SK-N-SH (cell line): Measurements from ENCODE around the gene HOXD11. TPM values are rescaled to one million over a fixed set of nuclear protein-coding genes. Genes with fewer than 3 reads are reported as not detected.

Experiments used
- CTCF ChIA-PET: fragments of 300-600, 350-600 bp; formaldehyde crosslinking; extraction: SDS; loops from one replicate; lab custom pipeline; 2021; lab: Yijun Ruan, JAX
- POLR2A ChIA-PET: fragments of 350-600 bp; sonication (Branson Sonifier 250); formaldehyde crosslinking; extraction: SDS; loops from one replicate; lab custom pipeline; 2020; ENCODE audit warnings: antibody characterized with exemption, inconsistent platforms; lab: Yijun Ruan, JAX
- DNase-seq: peaks from one replicate; pipeline ENCODE4 v3.0.0; 2012
- H2AFZ ChIP-seq: fragments of 200-600 bp; sonication (generic); 2 replicates; pipeline ENCODE4 v1.8.1; 2016; ENCODE audit warnings: antibody characterized with exemption, mild to moderate bottlenecking, low read depth
- H3F3A ChIP-seq: fragments of 200-600 bp; sonication (generic); replicated peaks from 2 replicates; pipeline ENCODE3; 2016; ENCODE audit warnings: antibody characterized with exemption, mild to moderate bottlenecking; ENCODE audit not compliant: insufficient read depth
- H3K27ac ChIP-seq, 2 experiments: fragments of 200-500 bp in 1 of 2; fragments of 200-600 bp in 1 of 2; sonication (Bioruptor generic) in 1 of 2; sonication (generic), shearing (Covaris generic) in 1 of 2; 2 replicates each; pipeline versions ENCODE4 v1.5.1 to v1.6.1; 2014 to 2016; ENCODE audit warnings: low read depth in 2 of 2, inconsistent platforms in 1 of 2, low read length in 1 of 2, mild to moderate bottlenecking in 1 of 2, mixed read lengths in 1 of 2
- H3K27me3 ChIP-seq: fragments of 200-600 bp; sonication (generic), shearing (Covaris generic); 2 replicates; pipeline ENCODE4 v1.6.1; 2016; ENCODE audit warnings: mixed run types; ENCODE audit not compliant: insufficient read depth
- H3K36me3 ChIP-seq, 2 experiments: fragments of 200-500 bp in 1 of 2; fragments of 200-600 bp in 1 of 2; sonication (Bioruptor generic) in 1 of 2; sonication (generic) in 1 of 2; replicated peaks in 1 of 2; 2 replicates each; pipeline versions ENCODE3 to v1.5.1; 2014 to 2016; ENCODE audit warnings: low read length in 1 of 2, mild to moderate bottlenecking in 1 of 2; ENCODE audit not compliant: insufficient read depth in 2 of 2, control insufficient read depth in 1 of 2
- H3K4me1 ChIP-seq, 2 experiments: fragments of 200-500 bp in 1 of 2; fragments of 200-600 bp in 1 of 2; sonication (Bioruptor generic) in 1 of 2; sonication (generic), shearing (Covaris generic) in 1 of 2; 2 replicates each; pipeline versions ENCODE4 v1.5.1 to v1.6.1; 2014 to 2016; ENCODE audit warnings: low read depth in 1 of 2, low read length in 1 of 2, mixed run types in 1 of 2; ENCODE audit not compliant: insufficient read depth in 2 of 2, control insufficient read depth in 1 of 2
- H3K4me2 ChIP-seq: fragments of 200-600 bp; sonication (generic), shearing (Covaris generic); 2 replicates; pipeline ENCODE4 v1.6.1; 2017; ENCODE audit warnings: mixed run types
- H3K4me3 ChIP-seq, 2 experiments: fragments of 200-500 bp in 1 of 2; fragments of 200-600 bp in 1 of 2; sonication (Bioruptor generic) in 1 of 2; sonication (generic), shearing (Covaris generic) in 1 of 2; 2 replicates each; pipeline versions ENCODE4 v1.5.1 to v1.8.1; 2014 to 2016; ENCODE audit warnings: low read depth in 2 of 2, inconsistent platforms in 1 of 2, low read length in 1 of 2, mild to moderate bottlenecking in 1 of 2, mixed read lengths in 1 of 2, moderate library complexity in 1 of 2
- H3K79me2 ChIP-seq: fragments of 200-600 bp; sonication (generic); 2 replicates; pipeline ENCODE4 v1.8.1; 2017; ENCODE audit warnings: mild to moderate bottlenecking; ENCODE audit not compliant: insufficient read depth
- H3K9ac ChIP-seq: fragments of 200-600 bp; sonication (generic); 2 replicates; pipeline ENCODE4 v1.6.1; 2017; ENCODE audit warnings: mixed run types
- H3K9me2 ChIP-seq: fragments of 200-600 bp; sonication (generic); 2 replicates; pipeline ENCODE4 v1.6.1; 2017; ENCODE audit warnings: mixed run types
- H3K9me3 ChIP-seq: fragments of 200-600 bp; sonication (generic); 2 replicates; pipeline ENCODE4 v1.6.1; 2017; ENCODE audit warnings: mixed run types, mild to moderate bottlenecking, moderate library complexity
- H4K20me1 ChIP-seq: fragments of 200-600 bp; sonication (generic); 2 replicates; pipeline ENCODE4 v1.6.1; 2017; ENCODE audit warnings: mild to moderate bottlenecking, mixed run types; ENCODE audit not compliant: insufficient read depth
- CHD2 ChIP-seq: fragments of 150-350 bp; IDR thresholded peaks from 2 replicates; pipeline ENCODE4 v1.6.1; 2018; ENCODE audit warnings: low read length; ENCODE audit not compliant: partially characterized antibody
- EP300 ChIP-seq, 2 experiments: IDR thresholded peaks; 2 replicates each; pipeline versions ENCODE4 v1.4.0 to v1.6.1; 2012; ENCODE audit warnings: borderline replicate concordance in 1 of 2, low read depth in 1 of 2, low read length in 1 of 2
- EZH2phosphoT487 ChIP-seq: fragments of 200-600 bp; sonication (generic); IDR thresholded peaks from 2 replicates; pipeline ENCODE4 v1.6.1; 2017; ENCODE audit warnings: low read depth, mixed run types, mild to moderate bottlenecking, antibody characterized with exemption, moderate library complexity, borderline replicate concordance
- FOXJ3 ChIP-seq: sonication (generic); formaldehyde crosslinking; IDR thresholded peaks from 2 replicates; pipeline ENCODE4 v1.5.1; 2020; ENCODE audit warnings: mild to moderate bottlenecking, missing genetic modification reagents
- GATA2 ChIP-seq: sonication (generic); formaldehyde crosslinking; IDR thresholded peaks from 2 replicates; pipeline ENCODE4 v1.5.0; 2020; ENCODE audit warnings: mild to moderate bottlenecking, missing genetic modification reagents
- MXI1 ChIP-seq: IDR thresholded peaks from 2 replicates; pipeline ENCODE4 v1.6.1; 2012; ENCODE audit warnings: mild to moderate bottlenecking, low read depth, low read length, improper control_type of control experiment
- NFIC ChIP-seq: IDR thresholded peaks from 2 replicates; pipeline ENCODE4 v1.4.0; 2012; ENCODE audit warnings: borderline replicate concordance
- POLR2AphosphoS5 ChIP-seq: IDR thresholded peaks from 2 replicates; pipeline ENCODE4 v1.6.1; 2012; ENCODE audit warnings: low read depth, low read length
- RFX5 ChIP-seq: IDR thresholded peaks from 2 replicates; pipeline ENCODE4 v1.6.1; 2012; ENCODE audit warnings: mild to moderate bottlenecking, improper control_type of control experiment, low read length
- RXRA ChIP-seq: IDR thresholded peaks from 2 replicates; pipeline ENCODE4 v1.4.0; 2012; ENCODE audit warnings: low read depth, mild to moderate bottlenecking, borderline replicate concordance
- TAF1 ChIP-seq: IDR thresholded peaks from 2 replicates; pipeline ENCODE4 v1.6.1; 2012; ENCODE audit warnings: low read depth, mild to moderate bottlenecking, low read length, moderate library complexity, borderline replicate concordance
- TCF12 ChIP-seq: IDR thresholded peaks from 2 replicates; pipeline ENCODE4 v1.4.0; 2012
- WGBS: methylation state at CpG from one replicate; pipeline ENCODE4 v1.1.6; 2017; ENCODE audit warnings: low lambda C conversion rate; 5-methylcytosine and 5-hydroxymethylcytosine counted together
- polyA plus RNA-seq, 3 experiments: library from polyadenylated mRNA; depleted of rRNA; stranded (reverse); fragments of >200 nt; gene quantifications; 2 replicates each; pipeline ENCODE4 v1.2.3, GENCODE V29; 2012
- TF ChIP-seq, protein P1 (sequence below): IDR thresholded peaks from 2 replicates; pipeline ENCODE4 v1.6.1; 2012; ENCODE audit warnings: mild to moderate bottlenecking, low read depth, low read length, moderate library complexity
- TF ChIP-seq, protein P2 (sequence below): IDR thresholded peaks from 2 replicates; pipeline ENCODE4 v1.4.0; 2012; ENCODE audit warnings: low read depth, borderline replicate concordance
- TF ChIP-seq, protein P3 (sequence below): IDR thresholded peaks from 2 replicates; pipeline ENCODE4; 2012

The HOXD11 gene
- polyA plus RNA-seq, 1 of the 3 experiments (the other 2 are of a cell fraction): not detected

DNA sequence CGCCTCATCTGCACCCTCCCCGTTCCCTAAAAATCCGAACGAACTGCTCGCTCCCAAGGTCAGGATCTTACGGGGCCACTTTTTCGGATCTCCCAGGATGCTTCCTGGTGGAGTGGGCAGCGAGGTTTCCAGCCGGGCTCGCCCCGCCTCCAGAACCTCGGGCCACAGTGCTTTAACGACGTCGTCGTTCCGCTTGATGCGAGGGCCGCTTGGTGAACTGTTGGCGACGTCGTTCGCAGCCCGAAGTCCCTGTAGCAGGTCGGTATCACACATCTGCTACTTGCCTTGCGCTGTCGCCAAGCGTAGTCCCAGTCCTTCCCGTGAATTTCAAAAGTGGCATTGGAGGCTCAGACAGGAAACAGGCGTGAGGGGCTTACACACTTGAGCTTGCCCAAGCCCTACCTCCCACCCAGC, 38.7 kb upstream of the HOXD11 start:
- no peak for DNase-seq
- ChIA-PET CTCF (interaction anchor here (1.0 to 2.1 kb wide), 3 partner anchors 11 to 378 kb away, joined by 4 to 8 read pairs (median 6); no protein-coding TSS in a partner anchor), POLR2A (no interaction called here)
- Histone ChIP-seq H3K27ac (no peak overlapping the region), H3K4me3 (no peak overlapping the region), H3F3A (no peaks in the 10 kb centered on the region), H3K9ac (no peak overlapping the region)
- TF ChIP-seq TAF1: no peak
- no peak for TF ChIP-seq EZH2phosphoT487
- TF ChIP-seq, protein P1, sequence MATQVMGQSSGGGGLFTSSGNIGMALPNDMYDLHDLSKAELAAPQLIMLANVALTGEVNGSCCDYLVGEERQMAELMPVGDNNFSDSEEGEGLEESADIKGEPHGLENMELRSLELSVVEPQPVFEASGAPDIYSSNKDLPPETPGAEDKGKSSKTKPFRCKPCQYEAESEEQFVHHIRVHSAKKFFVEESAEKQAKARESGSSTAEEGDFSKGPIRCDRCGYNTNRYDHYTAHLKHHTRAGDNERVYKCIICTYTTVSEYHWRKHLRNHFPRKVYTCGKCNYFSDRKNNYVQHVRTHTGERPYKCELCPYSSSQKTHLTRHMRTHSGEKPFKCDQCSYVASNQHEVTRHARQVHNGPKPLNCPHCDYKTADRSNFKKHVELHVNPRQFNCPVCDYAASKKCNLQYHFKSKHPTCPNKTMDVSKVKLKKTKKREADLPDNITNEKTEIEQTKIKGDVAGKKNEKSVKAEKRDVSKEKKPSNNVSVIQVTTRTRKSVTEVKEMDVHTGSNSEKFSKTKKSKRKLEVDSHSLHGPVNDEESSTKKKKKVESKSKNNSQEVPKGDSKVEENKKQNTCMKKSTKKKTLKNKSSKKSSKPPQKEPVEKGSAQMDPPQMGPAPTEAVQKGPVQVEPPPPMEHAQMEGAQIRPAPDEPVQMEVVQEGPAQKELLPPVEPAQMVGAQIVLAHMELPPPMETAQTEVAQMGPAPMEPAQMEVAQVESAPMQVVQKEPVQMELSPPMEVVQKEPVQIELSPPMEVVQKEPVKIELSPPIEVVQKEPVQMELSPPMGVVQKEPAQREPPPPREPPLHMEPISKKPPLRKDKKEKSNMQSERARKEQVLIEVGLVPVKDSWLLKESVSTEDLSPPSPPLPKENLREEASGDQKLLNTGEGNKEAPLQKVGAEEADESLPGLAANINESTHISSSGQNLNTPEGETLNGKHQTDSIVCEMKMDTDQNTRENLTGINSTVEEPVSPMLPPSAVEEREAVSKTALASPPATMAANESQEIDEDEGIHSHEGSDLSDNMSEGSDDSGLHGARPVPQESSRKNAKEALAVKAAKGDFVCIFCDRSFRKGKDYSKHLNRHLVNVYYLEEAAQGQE: no peak
- no peak for TF ChIP-seq POLR2AphosphoS5
- TF ChIP-seq FOXJ3 (CRISPR knock-in tag): no peak
- no peak for TF ChIP-seq EP300 (IDR thresholded peaks at IDR 0.05; ENCODE audit: borderline replicate concordance in 1 of 2, low read depth in 1 of 2, low read length in 1 of 2)
- TF ChIP-seq, protein P2, sequence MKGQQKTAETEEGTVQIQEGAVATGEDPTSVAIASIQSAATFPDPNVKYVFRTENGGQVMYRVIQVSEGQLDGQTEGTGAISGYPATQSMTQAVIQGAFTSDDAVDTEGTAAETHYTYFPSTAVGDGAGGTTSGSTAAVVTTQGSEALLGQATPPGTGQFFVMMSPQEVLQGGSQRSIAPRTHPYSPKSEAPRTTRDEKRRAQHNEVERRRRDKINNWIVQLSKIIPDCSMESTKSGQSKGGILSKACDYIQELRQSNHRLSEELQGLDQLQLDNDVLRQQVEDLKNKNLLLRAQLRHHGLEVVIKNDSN: no peak
- TF ChIP-seq CHD2: no peak
- TF ChIP-seq, protein P3, sequence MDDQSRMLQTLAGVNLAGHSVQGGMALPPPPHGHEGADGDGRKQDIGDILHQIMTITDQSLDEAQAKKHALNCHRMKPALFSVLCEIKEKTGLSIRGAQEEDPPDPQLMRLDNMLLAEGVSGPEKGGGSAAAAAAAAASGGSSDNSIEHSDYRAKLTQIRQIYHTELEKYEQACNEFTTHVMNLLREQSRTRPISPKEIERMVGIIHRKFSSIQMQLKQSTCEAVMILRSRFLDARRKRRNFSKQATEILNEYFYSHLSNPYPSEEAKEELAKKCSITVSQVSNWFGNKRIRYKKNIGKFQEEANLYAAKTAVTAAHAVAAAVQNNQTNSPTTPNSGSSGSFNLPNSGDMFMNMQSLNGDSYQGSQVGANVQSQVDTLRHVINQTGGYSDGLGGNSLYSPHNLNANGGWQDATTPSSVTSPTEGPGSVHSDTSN: no peak
- no peak for TF ChIP-seq RFX5
- TF ChIP-seq RXRA: no peak
- no peak for TF ChIP-seq NFIC
- TF ChIP-seq GATA2: no peak
- TF ChIP-seq MXI1: no peak
- no peak for TF ChIP-seq TCF12
- TF ChIP-seq, all 33 proteins: peak for 0
- Histone ChIP-seq H3K4me2 (no peak overlapping the region), H3K4me1 (no peaks in the 10 kb centered on the region), H3K27me3 (no peaks in the 10 kb centered on the region; the same call in 1 of the 2 replicates), H3K36me3 (no peaks in the 10 kb centered on the region), H3K79me2 (no peaks in the 10 kb centered on the region), H3K9me2 (no peaks in the 10 kb centered on the region), H3K9me3 (no peaks in the 10 kb centered on the region), H2AFZ (no peak overlapping the region), H4K20me1 (no peaks in the 10 kb centered on the region)
- whole genome bisulfite sequencing: 82% methylated on average over 29 of the region's 30 CpGs
